Trophoblast cell (in vitro differentiated cells and primary cell): ENCODE measurements around the gene DHRSX.
A peak's percentile ranks its signal among the peaks of the same experiment; 100 is the strongest.
"Not testable (repeated sequence)": the region's sequence is repeated elsewhere in the genome, so short reads cannot be mapped to it uniquely, and the experiment has no call there.

Experiments used
- DNase-seq, 2 donors: peaks; one replicate each; pipeline ENCODE4 v3.0.0-alpha.2; 2016
- H2AFZ ChIP-seq: 2 replicates; pipeline ENCODE4 v1.6.1; 2013; ENCODE audit warnings: low read length, moderate library complexity, mild to moderate bottlenecking; ENCODE audit not compliant: insufficient read depth, poor library complexity
- H2AK5ac ChIP-seq: 2 replicates; pipeline ENCODE4 v1.6.1; 2013; ENCODE audit warnings: mild to moderate bottlenecking, low read length
- H2BK120ac ChIP-seq: 2 replicates; pipeline ENCODE4 v1.6.1; 2013; ENCODE audit warnings: low read length, mild to moderate bottlenecking, moderate library complexity; ENCODE audit not compliant: insufficient read depth, poor library complexity
- H2BK12ac ChIP-seq: 2 replicates; pipeline ENCODE4 v1.6.1; 2013; ENCODE audit warnings: mild to moderate bottlenecking, low read length, moderate library complexity
- H2BK5ac ChIP-seq: 2 replicates; pipeline ENCODE4 v1.6.1; 2013; ENCODE audit warnings: low read length, low read depth, moderate library complexity, mild to moderate bottlenecking; ENCODE audit not compliant: poor library complexity
- H3K14ac ChIP-seq: 2 replicates; pipeline ENCODE4 v1.6.1; 2013; ENCODE audit warnings: mild to moderate bottlenecking, low read length
- H3K18ac ChIP-seq: 2 replicates; pipeline ENCODE4 v1.6.1; 2013; ENCODE audit warnings: mild to moderate bottlenecking, low read length
- H3K23ac ChIP-seq: 2 replicates; pipeline ENCODE4 v1.6.1; 2013; ENCODE audit warnings: low read length
- H3K27ac ChIP-seq: 2 replicates; pipeline ENCODE4 v1.5.1; 2013; ENCODE audit warnings: low read depth, mild to moderate bottlenecking, inconsistent platforms, low read length, moderate library complexity
- H3K27me3 ChIP-seq: 2 replicates; pipeline ENCODE4 v1.6.1; 2013; ENCODE audit warnings: inconsistent platforms, mild to moderate bottlenecking, low read length, moderate library complexity; ENCODE audit not compliant: insufficient read depth
- H3K36me3 ChIP-seq, 2 experiments: 1 replicate in 1 of 2; 2 replicates in 1 of 2; pipeline ENCODE4 v1.6.1; 2013; ENCODE audit warnings: low read length in 2 of 2, mild to moderate bottlenecking in 2 of 2, moderate library complexity in 1 of 2; ENCODE audit not compliant: insufficient read depth in 2 of 2, control insufficient read depth in 1 of 2
- H3K4ac ChIP-seq: 2 replicates; pipeline ENCODE4 v1.6.1; 2013; ENCODE audit warnings: low read depth, mild to moderate bottlenecking, low read length, moderate library complexity
- H3K4me1 ChIP-seq, 2 experiments: 1 replicate in 1 of 2; 2 replicates in 1 of 2; pipeline ENCODE4 v1.6.1; 2013; ENCODE audit warnings: low read length in 2 of 2, mild to moderate bottlenecking in 2 of 2, moderate library complexity in 1 of 2; ENCODE audit not compliant: insufficient read depth in 2 of 2, control insufficient read depth in 1 of 2
- H3K4me2 ChIP-seq: 2 replicates; pipeline ENCODE4 v1.6.1; 2013; ENCODE audit warnings: inconsistent platforms, mild to moderate bottlenecking, low read length, moderate library complexity
- H3K4me3 ChIP-seq: 2 replicates; pipeline ENCODE4 v1.5.1; 2013; ENCODE audit warnings: mild to moderate bottlenecking, low read depth, low read length, inconsistent platforms
- H3K79me1 ChIP-seq: one replicate; pipeline ENCODE4 v1.6.1; 2013; ENCODE audit warnings: low read length
- H3K79me2 ChIP-seq: 2 replicates; pipeline ENCODE4 v1.6.1; 2013; ENCODE audit warnings: low read length, mild to moderate bottlenecking; ENCODE audit not compliant: control insufficient read depth, insufficient read depth, poor library complexity
- H3K9ac ChIP-seq: 2 replicates; pipeline ENCODE4 v1.6.1; 2013; ENCODE audit warnings: mild to moderate bottlenecking, low read length
- H3K9me3 ChIP-seq: 2 replicates; pipeline ENCODE4 v1.6.1; 2013; ENCODE audit warnings: low read depth, mild to moderate bottlenecking, control low read depth, inconsistent platforms, low read length; ENCODE audit not compliant: insufficient read depth
- H4K12ac ChIP-seq: 2 replicates; pipeline ENCODE4 v1.6.1; 2013; ENCODE audit warnings: low read depth, mild to moderate bottlenecking, low read length, moderate library complexity
- H4K8ac ChIP-seq: 2 replicates; pipeline ENCODE4 v1.6.1; 2013; ENCODE audit warnings: low read depth, mild to moderate bottlenecking, low read length, moderate library complexity
- H4K91ac ChIP-seq: one replicate; pipeline ENCODE4 v1.6.1; 2013; ENCODE audit warnings: low read depth, mild to moderate bottlenecking, low read length, moderate library complexity
- WGBS: extraction: QIAGEN DNeasy Blood & Tissue Kit; methylation state at CpG from one replicate; pipeline ENCODE4 v1.1.7; 2013; ENCODE audit warnings: missing lambda C conversion rate; ENCODE audit not compliant: insufficient read length, insufficient coverage; ENCODE audit errors: extremely low coverage; 5-methylcytosine and 5-hydroxymethylcytosine counted together

Gene DHRSX

DNA sequence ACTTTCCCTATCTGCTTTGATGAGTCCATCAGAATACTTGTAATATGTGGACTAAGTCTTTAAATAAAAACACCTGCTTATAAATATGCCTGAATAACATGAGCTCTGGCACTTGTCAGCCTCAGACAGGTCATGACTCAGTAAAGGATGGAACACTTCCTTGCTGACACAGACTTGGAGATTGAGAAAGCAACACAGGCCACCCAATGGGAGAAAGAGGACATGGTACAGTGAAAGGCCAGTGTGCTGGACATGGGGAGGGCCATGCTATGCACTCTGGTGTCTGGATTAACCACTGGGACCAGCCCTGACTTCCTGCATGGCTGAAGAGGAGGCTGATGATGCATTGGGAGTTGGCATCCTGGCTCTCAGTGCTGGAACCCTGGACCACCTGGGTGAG lies 149.5 kb downstream of the DHRSX start:
- H3K4me2 ChIP-seq = no peak overlapping the region
- peak; percentile 23 to 24 for DNase-seq
- peaks cover 0 to 2% of the 10 kb centered on the region in 2 experiments for H3K36me3 ChIP-seq
- no peak overlapping the region for H4K91ac ChIP-seq
- no peak overlapping the region for H3K18ac ChIP-seq
- H3K4ac ChIP-seq = no peak overlapping the region
- H3K4me3 ChIP-seq = no peak overlapping the region
- H3K79me2 ChIP-seq = no peaks in the 10 kb centered on the region
- peaks cover 0 to 8% of the 10 kb centered on the region in 2 experiments for H3K4me1 ChIP-seq
- H3K23ac ChIP-seq = no peak overlapping the region
- H3K27ac ChIP-seq = no peak overlapping the region
- H2BK5ac ChIP-seq = no peak overlapping the region
- H3K27me3 ChIP-seq = no peaks in the 10 kb centered on the region
- H3K9me3 ChIP-seq = peaks cover 2% of the 10 kb centered on the region
- no peak overlapping the region for H2BK120ac ChIP-seq
- H4K12ac ChIP-seq = no peak overlapping the region
- H2BK12ac ChIP-seq = no peak overlapping the region
- H2AFZ ChIP-seq = no peak overlapping the region
- no peak overlapping the region for H2AK5ac ChIP-seq
- no peak overlapping the region for H3K14ac ChIP-seq
- no peak overlapping the region for H3K9ac ChIP-seq
- no peak overlapping the region for H4K8ac ChIP-seq
- no peaks in the 10 kb centered on the region for H3K79me1 ChIP-seq

DNA sequence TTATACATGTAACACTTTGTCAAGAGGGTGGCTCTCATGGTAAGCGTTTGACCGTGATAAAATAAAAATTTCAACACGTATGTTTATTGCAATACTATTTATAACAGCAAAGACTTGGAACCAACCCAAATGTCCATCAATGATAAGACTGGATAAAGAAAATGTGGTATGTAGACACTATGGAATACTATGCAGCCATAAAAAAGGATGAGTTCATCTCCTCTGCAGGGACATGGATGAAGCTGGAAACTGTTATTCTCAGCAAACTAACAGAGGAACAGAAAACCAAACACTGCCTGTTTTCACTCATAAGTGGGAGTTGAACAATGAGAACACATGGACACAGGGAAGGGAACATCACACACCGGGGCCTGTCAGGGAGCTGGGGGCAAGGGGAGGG lies 150.1 kb downstream of the DHRSX start:
- H3K4me1 ChIP-seq, H2BK5ac ChIP-seq, H3K36me3 ChIP-seq, H3K4me3 ChIP-seq, H3K4me2 ChIP-seq, H3K27me3 ChIP-seq, H3K27ac ChIP-seq, H3K18ac ChIP-seq, H2AFZ ChIP-seq, H2AK5ac ChIP-seq, H3K23ac ChIP-seq, H4K8ac ChIP-seq, H4K12ac ChIP-seq, H3K9ac ChIP-seq, H2BK120ac ChIP-seq, H3K4ac ChIP-seq, DNase-seq, H3K14ac ChIP-seq, H2BK12ac ChIP-seq, H3K9me3 ChIP-seq, H3K79me2 ChIP-seq, H3K79me1 ChIP-seq, H4K91ac ChIP-seq: not testable (repeated sequence)
- no CpG with 5 or more reads among the region's 4 CpGs for WGBS

DNA sequence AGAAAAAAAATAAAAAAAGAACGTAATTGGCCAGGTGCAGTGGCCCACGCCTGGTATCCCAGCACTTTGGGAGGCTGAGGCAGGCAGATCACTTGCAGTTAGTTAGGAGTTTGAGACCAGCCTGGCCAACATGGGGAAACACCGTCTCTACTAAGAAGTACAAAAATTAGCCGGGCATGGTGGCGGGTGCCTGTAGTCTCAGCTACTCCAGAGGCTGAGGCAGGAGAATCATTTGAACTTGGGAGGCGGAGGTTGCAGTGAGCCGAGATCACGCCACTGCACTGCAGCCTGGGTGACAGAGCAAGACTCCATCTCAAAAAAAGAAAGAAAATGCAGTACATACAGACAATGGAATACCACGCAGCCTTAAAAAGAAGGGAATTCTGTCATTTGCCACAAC lies 150.7 kb downstream of the DHRSX start:
- not testable (repeated sequence) for H4K12ac ChIP-seq, DNase-seq, H2AFZ ChIP-seq, H3K79me2 ChIP-seq, H3K4me1 ChIP-seq, H3K36me3 ChIP-seq, H3K4me2 ChIP-seq, H3K4me3 ChIP-seq, H2BK5ac ChIP-seq, H3K9ac ChIP-seq, H2AK5ac ChIP-seq, H4K8ac ChIP-seq, H3K27ac ChIP-seq, H3K23ac ChIP-seq, H3K9me3 ChIP-seq, H3K14ac ChIP-seq, H2BK12ac ChIP-seq, H3K27me3 ChIP-seq, H3K79me1 ChIP-seq, H3K4ac ChIP-seq, H3K18ac ChIP-seq, H4K91ac ChIP-seq, H2BK120ac ChIP-seq
- WGBS = no CpG with 5 or more reads among the region's 9 CpGs

DNA sequence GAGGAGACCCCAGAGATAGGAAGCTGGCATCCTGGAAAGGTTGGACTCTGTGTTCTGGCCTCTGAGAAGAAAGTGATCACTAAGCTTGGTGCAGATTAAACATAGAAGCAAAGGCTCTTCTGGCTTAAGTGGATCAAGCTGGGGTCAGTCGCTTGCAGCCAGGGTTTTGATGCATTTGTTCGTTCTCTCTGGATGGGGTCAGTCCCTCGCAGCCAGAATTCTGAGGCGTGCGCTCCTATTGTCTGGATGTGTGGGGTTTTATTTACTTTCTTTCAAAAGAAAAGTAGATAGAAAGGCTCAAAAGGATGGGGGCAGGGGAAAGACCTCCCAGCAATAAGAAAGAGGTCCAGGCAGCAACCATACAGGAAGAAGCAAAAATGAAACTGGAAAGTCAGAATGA lies 152.6 kb downstream of the DHRSX start:
- Histone ChIP-seq H3K18ac (no peak overlapping the region), H2AFZ (no peak overlapping the region), H3K9ac (no peak overlapping the region), H4K8ac (no peak overlapping the region), H3K23ac (no peak overlapping the region), H2BK5ac (no peak overlapping the region), H3K27me3 (no peaks in the 10 kb centered on the region), H3K4me2 (no peak overlapping the region), H3K9me3 (peaks cover 2% of the 10 kb centered on the region), H3K4me1 (peaks cover 0 to 8% of the 10 kb centered on the region in 2 experiments), H3K14ac (no peak overlapping the region), H3K4ac (no peak overlapping the region), H3K4me3 (no peak overlapping the region), H4K91ac (no peak overlapping the region), H2AK5ac (no peak overlapping the region), H2BK12ac (no peak overlapping the region), H3K36me3 (no peaks in the 10 kb centered on the region), H3K79me1 (no peaks in the 10 kb centered on the region), H4K12ac (no peak overlapping the region), H2BK120ac (no peak overlapping the region), H3K27ac (no peak overlapping the region), H3K79me2 (no peaks in the 10 kb centered on the region)
- no peak for DNase-seq
- WGBS = no CpG with 5 or more reads among the region's 5 CpGs
